Astrocyte of the spinal cord (primary cell): ENCODE measurements around the gene CNOT3.
A peak's percentile ranks its signal among the peaks of the same experiment; 100 is the strongest.
"Not testable (repeated sequence)": the region's sequence is repeated elsewhere in the genome, so short reads cannot be mapped to it uniquely, and the experiment has no call there.

Source experiments
- DNase-seq: peaks from one replicate; pipeline ENCODE4 v3.0.0; 2011; ENCODE audit warnings: low read depth, low spot score
- H3K4me3 ChIP-seq: 2 replicates; pipeline ENCODE4 v1.5.1; 2011; ENCODE audit warnings: low read depth, mild to moderate bottlenecking, low read length, moderate library complexity
- CTCF ChIP-seq: IDR thresholded peaks from 2 replicates; pipeline ENCODE4 v1.5.1; 2012; ENCODE audit warnings: low read depth, mild to moderate bottlenecking, low read length, inconsistent platforms
- in situ Hi-C: cut with HindIII; loops from 2 replicates; pipeline ENCODE4 v1.10.0; 2017; ENCODE audit warnings: low sequenced_read_pairs

The CNOT3 gene

GRCh38 chr19:54137699-54138488, at the start of gene CNOT3:
CNOT3 (plus strand) TSS chr19:54137762; CDS start chr19:54142979, 5,217 bp downstream.
- DNase-seq, result no peak
- TF ChIP-seq CTCF, result peak; percentile 14
- H3K4me3 ChIP-seq, result peak within 1 kb of the TSS; percentile 78
- in situ Hi-C loops, result no loop called here

- in situ Hi-C loops, result no loop called here
- DNase-seq, result no peak
- no peak for TF ChIP-seq CTCF
- no peak overlapping the region for H3K4me3 ChIP-seq
These were observed 43.0 kb upstream of the CNOT3 start for GRCh38 chr19:54094426-54095000.

GRCh38 chr19:54095136-54095858, 42.3 kb upstream of the CNOT3 start:
- in situ Hi-C loops, result no loop called here
- no peak for DNase-seq
- TF ChIP-seq CTCF, result no peak
- H3K4me3 ChIP-seq, result peak overlapping the region; percentile 18

- peak overlapping the region; percentile 25 for H3K4me3 ChIP-seq
- DNase-seq, result peak; percentile 40
- in situ Hi-C loops, result not testable (repeated sequence)
These were observed 41.5 kb upstream of the CNOT3 start for GRCh38 chr19:54095859-54096616.

- peak; percentile 51 for DNase-seq
- in situ Hi-C loops, result no loop called here
These were observed 40.9 kb upstream of the CNOT3 start for GRCh38 chr19:54096617-54097106.

More at GRCh38 chr19:54096617-54097106, 40.9 kb upstream of the CNOT3 start:
- H3K4me3 ChIP-seq, result peak overlapping the region; percentile 18
- peak; percentile 51 for TF ChIP-seq CTCF
